Activated CD8-positive, alpha-beta T cell treated with anti-CD3 and anti-CD28 coated beads, Interleukin-2, amount 10 ng/mL, durations not matched to agents 7 days and 5 days (primary cell): Measurements from ENCODE around the gene NEDD9. TPM values are rescaled to one million over a fixed set of nuclear protein-coding genes. Genes with fewer than 3 reads are reported as not detected.

Experiments used
- ATAC-seq: fragments of 150-1000 bp; cut with Tn5 transposase; one replicate; pipeline ENCODE4 v1.10.0; 2021; ENCODE audit warnings: moderate library complexity
- CTCF ChIA-PET: fragments of 350-600 bp; sonication (Branson Sonifier 250); formaldehyde crosslinking; loops from one replicate; lab custom pipeline; 2021; ENCODE audit warnings: antibody characterized with exemption; lab: Charles Lee
- POLR2A ChIA-PET: fragments of 350-600 bp; sonication (Branson Sonifier 250); formaldehyde crosslinking; loops from one replicate; lab custom pipeline; 2021; ENCODE audit warnings: antibody characterized with exemption; lab: Charles Lee
- DNase-seq: peaks from one replicate; pipeline ENCODE4 v3.0.0-alpha.2; 2020
- H3K27ac Mint-ChIP-seq: one replicate; pipeline ENCODE4 v1.8.0; 2021; ENCODE audit warnings: mild to moderate bottlenecking, mixed read lengths
- H3K27me3 Mint-ChIP-seq: one replicate; pipeline ENCODE4 v1.8.0; 2021; ENCODE audit warnings: low read depth, mixed read lengths
- H3K36me3 Mint-ChIP-seq: one replicate; pipeline ENCODE4 v1.8.0; 2021; ENCODE audit warnings: low read depth, mixed read lengths
- H3K4me1 Mint-ChIP-seq: one replicate; pipeline ENCODE4 v1.8.0; 2021; ENCODE audit warnings: low read depth, mixed read lengths
- H3K4me3 Mint-ChIP-seq: one replicate; pipeline ENCODE4 v1.8.0; 2021; ENCODE audit warnings: mild to moderate bottlenecking, mixed read lengths
- H3K9me3 Mint-ChIP-seq: one replicate; pipeline ENCODE4 v1.8.0; 2022; ENCODE audit warnings: mixed read lengths; ENCODE audit not compliant: insufficient read depth
- total RNA-seq, 2 experiments: library from RNA; stranded (reverse); gene quantifications; one replicate each; pipeline ENCODE4 v1.2.3, GENCODE V29; 2021

NEDD9 gene
- total RNA-seq, 2 experiments from 2014 or later, result 64.9 to 69.5 TPM

DNA sequence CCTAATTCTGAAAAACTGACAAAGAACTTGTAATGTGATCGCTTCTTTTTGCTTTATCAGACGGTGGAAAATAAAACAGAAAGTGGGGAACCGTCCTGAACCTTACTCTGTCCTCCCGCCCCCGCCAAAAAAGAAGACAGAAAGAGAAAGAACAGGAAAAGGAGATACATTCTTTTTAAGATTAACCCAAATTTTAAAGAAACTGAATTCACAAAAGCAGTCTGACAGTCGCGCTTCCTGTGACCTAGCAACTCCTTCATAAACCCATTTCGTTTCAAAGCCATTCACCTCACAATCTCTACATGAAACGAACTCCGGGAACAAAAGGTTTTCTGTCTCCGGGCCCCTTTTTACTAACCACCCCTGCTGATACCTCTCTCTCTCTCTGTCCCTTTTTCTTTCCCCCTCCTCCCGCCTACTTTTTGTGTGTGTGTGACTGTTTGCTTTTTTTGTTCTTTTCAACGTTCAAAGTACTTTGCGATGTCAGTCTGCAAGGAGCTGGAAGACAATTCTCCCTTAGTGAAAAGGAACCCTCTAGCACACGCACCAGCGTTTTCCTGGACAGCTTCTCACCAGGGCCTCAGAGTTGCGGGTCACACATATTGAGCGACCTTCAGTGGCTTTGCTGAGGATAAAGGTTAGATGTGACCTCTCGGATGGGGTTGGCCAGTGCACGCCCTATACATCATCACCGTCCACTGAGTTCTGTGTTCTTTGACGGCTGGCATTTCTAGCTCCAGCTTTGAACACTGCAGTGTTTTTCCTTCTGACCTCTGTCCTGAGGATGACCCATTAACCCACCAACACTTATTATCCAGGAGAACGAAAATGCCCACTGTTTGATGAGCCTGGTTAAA is 530 bp upstream of the NEDD9 start:
- H3K27ac Mint-ChIP-seq, result peak overlapping the region; percentile 93
- peak overlapping the region; percentile 95 for H3K4me3 Mint-ChIP-seq
- H3K36me3 Mint-ChIP-seq, result peaks cover 43% of the 10 kb centered on the region
- DNase-seq (no peak), ATAC-seq (peak; percentile 29)
- H3K27me3 Mint-ChIP-seq, result no peaks in the 10 kb centered on the region
- peaks cover 68% of the 10 kb centered on the region for H3K4me1 Mint-ChIP-seq
- no peaks in the 10 kb centered on the region for H3K9me3 Mint-ChIP-seq
- ChIA-PET POLR2A (interaction anchor here (0.6 to 4.9 kb wide), 27 partner anchors 11 to 227 kb away, joined by 3 to 75 read pairs (median 5); no protein-coding TSS in a partner anchor), CTCF (interaction anchor here (0.6 to 3.6 kb wide), 15 partner anchors 9 to 263 kb away, joined by 3 to 21 read pairs (median 3); no protein-coding TSS in a partner anchor)

DNA sequence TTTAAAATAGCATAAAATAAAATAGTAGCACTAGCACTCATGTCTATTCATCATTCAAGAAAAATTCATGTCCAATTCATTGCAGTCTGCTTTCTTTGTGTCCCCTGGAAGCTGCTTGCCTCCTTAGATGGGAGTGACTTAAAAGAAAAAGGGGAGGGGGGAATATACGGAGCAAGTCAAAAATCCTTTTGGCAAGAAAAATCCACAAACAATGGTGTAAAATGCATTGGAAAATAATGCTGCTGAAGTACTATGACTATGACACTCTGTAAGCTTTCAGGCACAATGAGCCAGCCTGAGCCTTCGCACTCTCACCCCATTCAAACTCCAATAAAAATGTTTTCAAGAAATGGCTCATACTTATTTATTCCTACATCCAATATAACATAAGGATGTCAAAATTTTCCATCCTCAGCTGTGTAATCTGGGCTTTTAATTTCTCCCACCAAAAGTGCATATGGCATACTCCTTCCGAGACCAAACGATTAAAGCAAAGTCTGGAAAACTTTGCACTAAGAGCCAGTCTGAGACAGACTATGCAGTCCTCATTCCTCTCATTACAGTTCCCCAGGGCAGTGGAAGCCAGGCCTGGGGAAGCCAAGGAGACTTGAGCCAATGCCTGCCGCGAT is 790 bp downstream of the NEDD9 start:
- peak overlapping the region; percentile 95 for H3K4me3 Mint-ChIP-seq
- H3K27ac Mint-ChIP-seq, result peak overlapping the region; percentile 93
- ChIA-PET POLR2A (interaction anchor here (0.7 to 4.9 kb wide), 22 partner anchors 9 to 183 kb away, joined by 3 to 75 read pairs (median 7); no protein-coding TSS in a partner anchor), CTCF (interaction anchor here (0.8 to 3.6 kb wide), 19 partner anchors 10 to 265 kb away, joined by 3 to 21 read pairs (median 3); partner anchors contain the start of gene SMIM13)
- DNase-seq (no peak), ATAC-seq (no peak)
- H3K36me3 Mint-ChIP-seq, result peaks cover 48% of the 10 kb centered on the region
- no peaks in the 10 kb centered on the region for H3K9me3 Mint-ChIP-seq
- peaks cover 73% of the 10 kb centered on the region for H3K4me1 Mint-ChIP-seq
- H3K27me3 Mint-ChIP-seq, result no peaks in the 10 kb centered on the region

DNA sequence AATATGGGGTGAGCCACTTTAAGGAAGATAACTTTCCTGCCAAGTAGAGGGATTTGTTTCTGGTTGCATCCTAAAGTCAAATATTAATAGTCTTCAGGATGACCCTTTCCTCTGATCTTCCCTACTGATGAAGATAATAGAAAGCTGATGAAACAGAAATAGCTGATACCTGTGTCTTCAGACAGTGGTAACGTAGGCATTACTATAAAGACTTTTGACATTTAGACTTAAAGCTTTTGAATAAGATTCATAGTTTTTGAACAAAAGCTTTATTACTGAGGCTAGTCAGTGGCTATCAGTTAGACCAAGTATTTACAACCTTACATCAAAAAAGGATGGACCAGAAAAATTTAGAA is 1.4 kb downstream of the NEDD9 start:
- H3K9me3 Mint-ChIP-seq, result no peaks in the 10 kb centered on the region
- peaks cover 52% of the 10 kb centered on the region for H3K36me3 Mint-ChIP-seq
- POLR2A ChIA-PET, result interaction anchor here (0.7 to 4.9 kb wide), 10 partner anchors 9 to 151 kb away, joined by 4 to 75 read pairs (median 20); no protein-coding TSS in a partner anchor
- H3K4me3 Mint-ChIP-seq, result peak overlapping the region; percentile 95
- no peak for ATAC-seq
- H3K27me3 Mint-ChIP-seq, result no peaks in the 10 kb centered on the region
- H3K27ac Mint-ChIP-seq, result peak overlapping the region; percentile 74
- H3K4me1 Mint-ChIP-seq, result peaks cover 71% of the 10 kb centered on the region
- no peak for DNase-seq
- CTCF ChIA-PET, result interaction anchor here (0.8 to 3.6 kb wide), 13 partner anchors 9 to 265 kb away, joined by 3 to 21 read pairs (median 3); partner anchors contain the start of gene SMIM13

DNA sequence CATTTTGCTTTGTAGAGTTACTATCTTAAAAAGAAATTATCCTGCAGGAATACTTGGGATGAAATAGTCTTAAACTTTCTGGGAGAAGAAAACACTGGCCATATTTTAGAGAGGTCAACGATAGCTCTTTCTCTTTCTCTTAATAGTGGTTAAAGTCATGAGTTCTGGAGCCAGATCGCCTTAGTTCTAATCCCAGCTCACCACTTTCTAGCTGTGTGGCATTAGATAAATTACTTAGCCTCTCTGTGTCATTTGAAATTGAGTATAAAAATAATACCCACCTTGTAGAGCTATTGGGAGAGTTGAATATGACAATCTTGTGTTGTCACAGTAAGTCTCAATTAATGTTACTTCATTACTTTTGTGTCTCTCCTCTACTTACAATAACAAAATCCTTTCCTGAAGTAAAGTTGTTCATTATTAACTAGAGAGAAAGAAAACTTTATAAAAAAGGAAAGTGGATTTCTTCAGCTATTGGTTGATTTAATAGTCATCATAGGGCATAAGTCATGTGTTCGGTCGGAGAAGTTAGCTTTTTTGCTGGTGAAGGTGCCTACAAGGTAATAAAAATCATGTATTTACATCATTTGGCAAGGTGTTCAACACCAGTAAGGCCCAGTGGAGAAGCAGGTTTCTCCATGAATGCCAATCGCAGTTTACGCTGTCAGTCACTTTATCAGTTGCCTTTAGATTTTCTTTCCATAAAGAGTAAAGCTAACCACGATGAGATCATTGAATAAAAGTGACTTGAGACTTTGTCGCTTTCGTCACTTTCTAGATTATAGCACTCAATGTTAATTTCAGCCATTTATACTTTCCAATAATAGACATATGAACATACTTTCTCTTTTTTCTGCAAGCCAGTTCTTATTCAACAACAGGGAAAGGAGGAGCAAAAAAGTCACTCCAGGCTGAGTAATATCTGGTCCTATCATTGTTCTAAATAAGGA is 2.0 kb downstream of the NEDD9 start:
- peak overlapping the region; percentile 95 for H3K4me3 Mint-ChIP-seq
- peaks cover 54% of the 10 kb centered on the region for H3K36me3 Mint-ChIP-seq
- H3K27me3 Mint-ChIP-seq, result no peaks in the 10 kb centered on the region
- peak overlapping the region; percentile 74 for H3K27ac Mint-ChIP-seq
- ChIA-PET CTCF (interaction anchor here (0.6 to 3.6 kb wide), 15 partner anchors 8 to 266 kb away, joined by 3 to 21 read pairs (median 3); no protein-coding TSS in a partner anchor), POLR2A (interaction anchor here (0.9 to 4.9 kb wide), 7 partner anchors 8 to 152 kb away, joined by 3 to 75 read pairs (median 27); no protein-coding TSS in a partner anchor)
- DNase-seq (no peak), ATAC-seq (no peak)
- no peaks in the 10 kb centered on the region for H3K9me3 Mint-ChIP-seq
- H3K4me1 Mint-ChIP-seq, result peaks cover 70% of the 10 kb centered on the region

DNA sequence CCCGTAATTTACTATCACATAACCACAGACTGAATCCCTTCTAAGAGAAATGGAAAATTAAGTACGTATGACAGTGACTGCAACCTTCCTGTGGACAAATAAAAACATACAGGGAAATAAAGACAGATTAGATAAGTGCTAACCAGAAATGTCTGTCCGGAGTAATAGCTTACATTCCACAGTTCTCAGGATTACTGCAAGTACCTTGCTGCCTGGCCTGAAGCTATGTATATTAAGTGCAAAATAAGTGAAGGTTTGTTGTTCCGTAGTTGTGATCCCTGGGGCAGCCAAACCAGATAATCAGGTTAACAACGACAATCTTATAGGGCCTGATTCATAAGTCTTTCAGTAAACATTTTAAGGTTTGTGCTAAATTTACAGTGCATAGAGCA is 2.8 kb downstream of the NEDD9 start:
- CTCF ChIA-PET, result interaction anchor here (0.6 to 3.6 kb wide), 6 partner anchors 16 to 267 kb away, joined by 3 to 21 read pairs (median 4); no protein-coding TSS in a partner anchor
- Mint-ChIP-seq H3K9me3 (no peaks in the 10 kb centered on the region), H3K36me3 (peaks cover 60% of the 10 kb centered on the region), H3K27ac (no peak overlapping the region), H3K27me3 (no peaks in the 10 kb centered on the region), H3K4me3 (peak overlapping the region; percentile 95), H3K4me1 (peaks cover 75% of the 10 kb centered on the region)
- no peak for DNase-seq
- no peak for ATAC-seq
- POLR2A ChIA-PET, result interaction anchor here (0.9 to 4.9 kb wide), 4 partner anchors 21 to 153 kb away, joined by 3 to 28 read pairs (median 13); no protein-coding TSS in a partner anchor

DNA sequence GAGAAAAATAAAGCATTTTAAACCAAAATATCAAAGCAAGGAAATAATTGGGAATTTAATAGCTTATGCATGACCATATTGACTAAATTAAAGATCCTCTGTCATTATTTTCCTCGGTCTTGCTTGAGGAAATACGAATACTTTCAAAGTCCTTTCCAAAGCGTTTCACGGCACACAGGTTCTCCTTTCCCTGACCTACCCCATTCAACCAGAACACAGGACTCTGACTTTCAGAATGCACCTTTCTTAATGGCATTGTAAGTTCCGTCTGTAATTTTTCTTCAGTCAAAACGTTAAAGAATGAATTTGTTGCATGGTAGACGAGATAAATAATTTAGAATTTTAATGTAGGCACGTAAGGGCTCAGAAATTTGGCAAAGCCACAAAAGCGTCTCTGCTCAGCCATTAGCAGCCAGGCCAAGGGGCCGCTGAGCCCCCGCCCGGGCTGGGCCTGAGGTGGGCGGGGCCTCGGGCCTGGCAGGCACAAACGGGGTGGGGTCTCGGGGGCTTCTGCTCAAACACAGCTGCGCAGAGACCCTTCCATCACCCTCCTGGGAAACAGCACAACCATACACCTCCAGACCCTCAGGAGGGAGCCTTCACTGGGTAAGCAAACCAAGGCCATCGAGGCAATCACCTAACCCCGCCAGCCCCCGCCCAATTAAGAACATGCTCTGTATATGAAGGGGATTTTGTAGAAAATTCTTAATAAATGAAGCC is 3.4 kb downstream of the NEDD9 start:
- peaks cover 65% of the 10 kb centered on the region for H3K36me3 Mint-ChIP-seq
- DNase-seq (no peak), ATAC-seq (no peak)
- H3K9me3 Mint-ChIP-seq, result no peaks in the 10 kb centered on the region
- H3K27me3 Mint-ChIP-seq, result no peaks in the 10 kb centered on the region
- CTCF ChIA-PET, result interaction anchor here (1.1 kb wide), 1 partner anchor 57 kb away, joined by 4 read pairs; no protein-coding TSS in a partner anchor
- H3K27ac Mint-ChIP-seq, result no peak overlapping the region
- peaks cover 78% of the 10 kb centered on the region for H3K4me1 Mint-ChIP-seq
- peak overlapping the region; percentile 95 for H3K4me3 Mint-ChIP-seq
- POLR2A ChIA-PET, result interaction anchor here (0.7 to 4.9 kb wide), 4 partner anchors 21 to 59 kb away, joined by 3 to 28 read pairs (median 13); no protein-coding TSS in a partner anchor

DNA sequence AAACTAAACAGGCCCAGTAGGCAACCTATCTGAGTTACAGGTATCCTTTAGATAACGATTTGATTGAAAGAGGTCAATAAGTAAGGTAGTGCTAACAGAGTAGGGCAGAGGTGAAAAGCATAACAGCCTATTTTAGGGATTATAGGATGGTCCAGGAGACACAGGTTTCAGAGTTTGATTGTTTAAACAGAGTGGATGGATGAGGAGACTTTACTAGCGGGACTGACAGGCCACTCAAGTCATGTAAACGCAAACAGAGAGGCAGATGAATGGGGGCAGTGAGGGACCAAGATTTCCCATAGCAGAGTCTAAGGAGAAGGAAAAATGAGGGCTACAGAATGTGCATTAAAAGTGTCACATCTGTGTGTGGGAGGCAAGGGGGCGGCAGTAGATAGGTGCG is 4.8 kb downstream of the NEDD9 start:
- peak overlapping the region; percentile 5 for H3K27ac Mint-ChIP-seq
- ATAC-seq (no peak), DNase-seq (no peak)
- no peaks in the 10 kb centered on the region for H3K9me3 Mint-ChIP-seq
- ChIA-PET POLR2A (no interaction called here), CTCF (no interaction called here)
- H3K27me3 Mint-ChIP-seq, result no peaks in the 10 kb centered on the region
- H3K4me1 Mint-ChIP-seq, result peaks cover 82% of the 10 kb centered on the region
- H3K4me3 Mint-ChIP-seq, result no peak overlapping the region
- H3K36me3 Mint-ChIP-seq, result peaks cover 77% of the 10 kb centered on the region

DNA sequence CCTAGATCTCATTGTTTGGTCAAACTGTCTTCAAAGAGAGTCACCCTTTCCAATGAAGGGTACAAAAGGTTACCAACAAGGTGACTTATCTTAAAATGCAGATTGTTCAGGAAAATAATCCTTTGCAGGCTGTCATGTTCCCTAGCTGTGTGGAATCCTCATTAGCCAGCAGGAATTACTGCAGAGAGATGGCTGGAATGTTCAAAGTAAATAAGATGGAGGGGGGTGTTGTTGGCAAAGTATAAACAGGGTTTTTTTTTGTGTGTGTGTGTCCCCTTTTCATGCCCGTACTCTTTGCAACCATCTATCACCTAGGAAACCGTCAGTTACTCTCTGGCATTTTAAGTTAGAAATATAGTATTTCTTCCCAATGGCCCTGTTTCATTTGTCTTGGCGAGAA is 6.5 kb downstream of the NEDD9 start:
- Mint-ChIP-seq H3K27me3 (no peaks in the 10 kb centered on the region), H3K36me3 (peaks cover 79% of the 10 kb centered on the region), H3K4me3 (peak overlapping the region; percentile 16), H3K4me1 (peaks cover 89% of the 10 kb centered on the region), H3K27ac (peak overlapping the region; percentile 83), H3K9me3 (no peaks in the 10 kb centered on the region)
- CTCF ChIA-PET, result interaction anchor here (4.9 kb wide), 1 partner anchor 54 kb away, joined by 29 read pairs; no protein-coding TSS in a partner anchor
- DNase-seq (no peak), ATAC-seq (no peak)
- POLR2A ChIA-PET, result interaction anchor here (0.7 kb wide), 1 partner anchor 156 kb away, joined by 4 read pairs; no protein-coding TSS in a partner anchor

DNA sequence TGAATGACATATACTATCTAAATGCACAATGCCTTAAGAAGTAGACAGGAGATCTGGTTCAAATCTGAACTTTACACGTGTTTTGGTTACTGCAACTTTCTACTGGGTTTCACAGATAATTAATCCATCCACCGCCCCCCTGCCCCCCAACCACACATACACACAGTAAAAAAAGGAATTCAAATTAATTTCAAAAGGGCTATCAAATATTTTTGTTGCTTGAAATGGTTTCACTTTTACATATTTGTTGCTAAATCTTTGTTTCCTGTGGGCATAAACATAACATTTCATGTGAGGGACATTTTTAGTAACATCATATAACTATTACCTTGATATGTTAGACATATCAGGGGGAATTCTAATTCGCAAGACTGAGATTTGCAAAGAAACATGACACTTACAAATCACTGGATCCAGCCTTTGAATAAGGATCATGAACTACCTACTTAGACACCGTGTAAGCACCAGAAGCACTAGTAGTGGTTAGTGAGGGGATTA is 7.5 kb downstream of the NEDD9 start:
- DNase-seq, result no peak
- CTCF ChIA-PET, result interaction anchor here (0.6 to 4.9 kb wide), 5 partner anchors 8 to 271 kb away, joined by 3 to 29 read pairs (median 4); partner anchors contain the start of gene NEDD9
- H3K27ac Mint-ChIP-seq, result peak overlapping the region; percentile 94
- H3K4me1 Mint-ChIP-seq, result peaks cover 88% of the 10 kb centered on the region
- POLR2A ChIA-PET, result interaction anchor here (0.6 to 5.5 kb wide), 11 partner anchors 7 to 157 kb away, joined by 3 to 75 read pairs (median 5); partner anchors contain the start of gene NEDD9
- H3K4me3 Mint-ChIP-seq, result peak overlapping the region; percentile 68
- peaks cover 79% of the 10 kb centered on the region for H3K36me3 Mint-ChIP-seq
- no peaks in the 10 kb centered on the region for H3K27me3 Mint-ChIP-seq
- no peaks in the 10 kb centered on the region for H3K9me3 Mint-ChIP-seq
- peak; percentile 6 for ATAC-seq
